ENCODE results near the gene BOLA3.
"Not testable (repeated sequence)": the region's sequence is repeated elsewhere in the genome, so short reads cannot be mapped to it uniquely, and the experiment has no call there.

BOLA3 gene

GRCh38 chr2:74147727-74148456, at the start of gene BOLA3:
TSS of gene BOLA3 (minus strand) at chr2:74147912. CDS start at chr2:74147874, 38 bp downstream.
- FAIRE-seq (no peak), DNase-seq (ENCODE audit: insufficient read length, low spot score) (peak; percentile 94)
- peak; percentile 93 for TF ChIP-seq POLR2A (IDR thresholded peaks at IDR 0.05; ENCODE audit: low read depth, low read length)

- no peak for TF ChIP-seq POLR2A (IDR thresholded peaks at IDR 0.05; ENCODE audit: low read depth, low read length)
- DNase-seq (ENCODE audit: insufficient read length, low spot score) (no peak), FAIRE-seq (no peak)
These were observed 49.3 kb upstream of the BOLA3 start for GRCh38 chr2:74197049-74197448.

- TF ChIP-seq POLR2A (IDR thresholded peaks at IDR 0.05; ENCODE audit: low read depth, low read length) = no peak
- DNase-seq (ENCODE audit: insufficient read length, low spot score) = no peak
- no peak for FAIRE-seq
These were observed 47.1 kb upstream of the BOLA3 start for GRCh38 chr2:74194799-74195198.

- FAIRE-seq (no peak), DNase-seq (ENCODE audit: insufficient read length, low spot score) (no peak)
- TF ChIP-seq POLR2A (IDR thresholded peaks at IDR 0.05; ENCODE audit: low read depth, low read length) = no peak
These were observed 44.1 kb upstream of the BOLA3 start for GRCh38 chr2:74191596-74192380.

- no peak for TF ChIP-seq POLR2A (IDR thresholded peaks at IDR 0.05; ENCODE audit: low read depth, low read length)
- no peak for FAIRE-seq
- DNase-seq (ENCODE audit: insufficient read length, low spot score) = no peak
These were observed 41.0 kb upstream of the BOLA3 start for GRCh38 chr2:74188696-74189095.

- no peak for TF ChIP-seq POLR2A (IDR thresholded peaks at IDR 0.05; ENCODE audit: low read depth, low read length)
- DNase-seq (ENCODE audit: insufficient read length, low spot score) (peak; percentile 33), FAIRE-seq (no peak)
These were observed 40.4 kb upstream of the BOLA3 start for GRCh38 chr2:74188018-74188601.

GRCh38 chr2:74186706-74187105, 39.0 kb upstream of the BOLA3 start:
- FAIRE-seq; DNase-seq (ENCODE audit: insufficient read length, low spot score): not testable (repeated sequence)

GRCh38 chr2:74186038-74186437, 38.3 kb upstream of the BOLA3 start:
- DNase-seq (ENCODE audit: insufficient read length, low spot score) = no peak
- no peak for FAIRE-seq
- TF ChIP-seq POLR2A (IDR thresholded peaks at IDR 0.05; ENCODE audit: low read depth, low read length) = no peak

- DNase-seq (ENCODE audit: insufficient read length, low spot score) (no peak), FAIRE-seq (no peak)
- TF ChIP-seq POLR2A (IDR thresholded peaks at IDR 0.05; ENCODE audit: low read depth, low read length) = no peak
These were observed 36.2 kb upstream of the BOLA3 start for GRCh38 chr2:74183878-74184277.

- TF ChIP-seq POLR2A (IDR thresholded peaks at IDR 0.05; ENCODE audit: low read depth, low read length) = no peak
- DNase-seq (ENCODE audit: insufficient read length, low spot score) (no peak), FAIRE-seq (no peak)
These were observed 34.0 kb upstream of the BOLA3 start for GRCh38 chr2:74181739-74182138.

GRCh38 chr2:74179063-74179865, 31.6 kb upstream of the BOLA3 start:
- DNase-seq (ENCODE audit: insufficient read length, low spot score) = no peak
- TF ChIP-seq POLR2A (IDR thresholded peaks at IDR 0.05; ENCODE audit: low read depth, low read length) = 0 out of 2 replicates have a peak, but pooled peaks have one; percentile 52
- FAIRE-seq = no peak

GRCh38 chr2:74178211-74179062, 30.7 kb upstream of the BOLA3 start, which contains the start of gene MOB1A:
TSS of gene MOB1A (minus strand) at chr2:74178879. CDS start at chr2:74178674, 205 bp downstream.
- peak; percentile 95 for FAIRE-seq
- DNase-seq (ENCODE audit: insufficient read length, low spot score) = peak; percentile 94
- TF ChIP-seq POLR2A (IDR thresholded peaks at IDR 0.05; ENCODE audit: low read depth, low read length) = peak; percentile 67; the same call in 1 of the 2 replicates

- no peak for DNase-seq (ENCODE audit: insufficient read length, low spot score)
- FAIRE-seq = no peak
- no peak for TF ChIP-seq POLR2A (IDR thresholded peaks at IDR 0.05; ENCODE audit: low read depth, low read length)
These were observed 30.0 kb upstream of the BOLA3 start for GRCh38 chr2:74177696-74178095.
